ENCODE data around the gene TMED6. TPM values are rescaled to one million over a fixed set of nuclear protein-coding genes. Genes with fewer than 3 reads are reported as not detected.
"Not testable (repeated sequence)": the region's sequence is repeated elsewhere in the genome, so short reads cannot be mapped to it uniquely, and the experiment has no call there.

TMED6 gene
- total RNA-seq, 1 donor from 2014 or later: not detected

- Histone ChIP-seq H3K9ac (ENCODE audit: low read depth in 1 of 3, low read length in 3 of 3) (no peak overlapping the region), H3K4me3 (ENCODE audit: low read length in 3 of 3) (no peak overlapping the region), H3K27me3 (ENCODE audit: control insufficient read depth in 3 of 3, insufficient read depth in 3 of 3, low read length in 3 of 3) (no peaks in the 10 kb centered on the region), H3K4me1 (ENCODE audit: control insufficient read depth in 3 of 3, insufficient read depth in 3 of 3, low read length in 3 of 3) (no peaks in the 10 kb centered on the region), H3K27ac (ENCODE audit: low read depth, low read length) (no peak overlapping the region), H3K36me3 (ENCODE audit: control insufficient read depth in 3 of 3, insufficient read depth in 3 of 3, low read length in 3 of 3) (peaks cover 43 to 57% (median 48%) of the 10 kb centered on the region in 3 donors), H3K9me3 (ENCODE audit: control insufficient read depth in 3 of 3, low read length in 3 of 3) (no peaks in the 10 kb centered on the region)
Measured at GRCh38 chr16:69364088-69364487, 12.5 kb upstream of the TMED6 start.

DNA sequence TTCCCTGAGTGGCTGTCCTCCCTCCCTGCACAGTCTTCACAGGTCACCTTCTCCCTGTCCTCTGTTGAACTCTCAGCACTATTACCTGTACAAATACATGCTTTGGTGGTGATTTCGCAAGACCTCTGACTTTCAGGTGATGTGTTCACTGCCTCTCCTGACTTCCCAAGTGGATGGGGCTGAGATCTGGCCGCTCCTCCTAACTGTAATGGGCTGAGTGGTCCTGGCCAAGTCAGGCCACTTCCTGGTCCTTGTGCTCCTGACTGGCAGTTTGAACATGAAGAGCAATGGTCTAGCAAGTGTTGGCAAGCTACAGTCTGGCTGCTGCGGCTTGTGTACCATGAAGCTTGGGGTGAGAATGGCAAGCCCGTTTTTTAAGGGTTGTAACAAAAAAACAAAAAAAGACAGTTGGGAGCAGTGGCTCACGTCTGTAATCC, 11.7 kb upstream of the TMED6 start:
- H3K9me3 ChIP-seq (ENCODE audit: control insufficient read depth in 3 of 3, low read length in 3 of 3): no peaks in the 10 kb centered on the region
- no peak overlapping the region for H3K4me3 ChIP-seq (ENCODE audit: low read length in 3 of 3)
- no peak overlapping the region for H3K27ac ChIP-seq (ENCODE audit: low read depth, low read length)
- H3K4me1 ChIP-seq (ENCODE audit: control insufficient read depth in 3 of 3, insufficient read depth in 3 of 3, low read length in 3 of 3): no peaks in the 10 kb centered on the region
- peaks cover 40 to 54% (median 45%) of the 10 kb centered on the region in 3 donors for H3K36me3 ChIP-seq (ENCODE audit: control insufficient read depth in 3 of 3, insufficient read depth in 3 of 3, low read length in 3 of 3)
- no peaks in the 10 kb centered on the region for H3K27me3 ChIP-seq (ENCODE audit: control insufficient read depth in 3 of 3, insufficient read depth in 3 of 3, low read length in 3 of 3)
- no peak overlapping the region for H3K9ac ChIP-seq (ENCODE audit: low read depth in 1 of 3, low read length in 3 of 3)

GRCh38 chr16:69360070-69360469, 8.5 kb upstream of the TMED6 start:
- H3K27ac ChIP-seq (ENCODE audit: low read depth, low read length): not testable (repeated sequence)

DNA sequence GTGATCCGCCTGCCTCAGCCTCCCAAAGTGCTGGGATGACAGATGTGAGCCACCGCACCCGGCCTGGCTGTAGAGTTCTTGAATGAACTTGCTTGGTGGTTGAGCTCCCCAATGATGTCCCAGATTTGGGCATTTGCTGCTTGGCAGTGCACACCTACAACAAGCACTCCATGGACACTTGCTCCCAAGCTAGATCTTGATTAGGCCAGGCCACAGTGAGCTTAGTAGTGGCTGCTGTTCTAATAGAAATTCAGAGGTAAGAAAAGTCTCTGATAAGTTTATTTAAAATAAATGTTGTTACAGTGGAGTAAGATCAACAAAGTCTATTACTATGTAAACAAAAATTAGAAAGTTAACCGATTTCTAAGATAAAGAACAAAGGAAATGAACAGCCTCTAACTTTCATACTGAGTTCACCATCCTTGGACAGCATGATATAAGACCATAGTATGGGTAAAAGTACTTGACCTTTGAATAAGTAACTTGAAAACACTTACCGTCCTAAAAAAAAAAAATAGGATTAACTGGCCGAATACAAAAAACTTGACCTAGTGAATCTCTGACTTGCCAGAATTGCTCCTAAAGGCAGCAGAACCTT, 951 bp downstream of the TMED6 start:
- Histone ChIP-seq H3K9me3 (ENCODE audit: control insufficient read depth in 3 of 3, low read length in 3 of 3) (no peaks in the 10 kb centered on the region), H3K27me3 (ENCODE audit: control insufficient read depth in 3 of 3, insufficient read depth in 3 of 3, low read length in 3 of 3) (no peaks in the 10 kb centered on the region), H3K27ac (ENCODE audit: low read depth, low read length) (no peak overlapping the region), H3K4me3 (ENCODE audit: low read length in 3 of 3) (no peak overlapping the region), H3K4me1 (ENCODE audit: control insufficient read depth in 3 of 3, insufficient read depth in 3 of 3, low read length in 3 of 3) (peaks cover 0 to under 1% (median 0%) of the 10 kb centered on the region in 3 donors), H3K36me3 (ENCODE audit: control insufficient read depth in 3 of 3, insufficient read depth in 3 of 3, low read length in 3 of 3) (peaks cover 10 to 17% (median 16%) of the 10 kb centered on the region in 3 donors), H3K9ac (ENCODE audit: low read depth in 1 of 3, low read length in 3 of 3) (no peak overlapping the region)

More at GRCh38 chr16:69360070-69360469, 8.5 kb upstream of the TMED6 start:
- H3K4me3 ChIP-seq (ENCODE audit: low read length in 3 of 3); H3K9ac ChIP-seq (ENCODE audit: low read depth in 1 of 3, low read length in 3 of 3); H3K4me1 ChIP-seq (ENCODE audit: control insufficient read depth in 3 of 3, insufficient read depth in 3 of 3, low read length in 3 of 3); H3K27me3 ChIP-seq (ENCODE audit: control insufficient read depth in 3 of 3, insufficient read depth in 3 of 3, low read length in 3 of 3); H3K9me3 ChIP-seq (ENCODE audit: control insufficient read depth in 3 of 3, low read length in 3 of 3): not testable (repeated sequence)
- H3K36me3 ChIP-seq (ENCODE audit: control insufficient read depth in 3 of 3, insufficient read depth in 3 of 3, low read length in 3 of 3): peaks cover 13 to 24% (median 19%) of the 10 kb centered on the region in 3 donors

GRCh38 chr16:69349536-69349935, 2.0 kb downstream of the TMED6 start:
- no peaks in the 10 kb centered on the region for H3K27me3 ChIP-seq (ENCODE audit: control insufficient read depth in 3 of 3, insufficient read depth in 3 of 3, low read length in 3 of 3)
- no peak overlapping the region for H3K9ac ChIP-seq (ENCODE audit: low read depth in 1 of 3, low read length in 3 of 3)
- H3K9me3 ChIP-seq (ENCODE audit: control insufficient read depth in 3 of 3, low read length in 3 of 3): no peaks in the 10 kb centered on the region
- H3K4me3 ChIP-seq (ENCODE audit: low read length in 3 of 3): no peak overlapping the region
- no peak overlapping the region for H3K27ac ChIP-seq (ENCODE audit: low read depth, low read length)
- H3K4me1 ChIP-seq (ENCODE audit: control insufficient read depth in 3 of 3, insufficient read depth in 3 of 3, low read length in 3 of 3): no peaks in the 10 kb centered on the region
- peaks cover 10 to 17% (median 16%) of the 10 kb centered on the region in 3 donors for H3K36me3 ChIP-seq (ENCODE audit: control insufficient read depth in 3 of 3, insufficient read depth in 3 of 3, low read length in 3 of 3)

DNA sequence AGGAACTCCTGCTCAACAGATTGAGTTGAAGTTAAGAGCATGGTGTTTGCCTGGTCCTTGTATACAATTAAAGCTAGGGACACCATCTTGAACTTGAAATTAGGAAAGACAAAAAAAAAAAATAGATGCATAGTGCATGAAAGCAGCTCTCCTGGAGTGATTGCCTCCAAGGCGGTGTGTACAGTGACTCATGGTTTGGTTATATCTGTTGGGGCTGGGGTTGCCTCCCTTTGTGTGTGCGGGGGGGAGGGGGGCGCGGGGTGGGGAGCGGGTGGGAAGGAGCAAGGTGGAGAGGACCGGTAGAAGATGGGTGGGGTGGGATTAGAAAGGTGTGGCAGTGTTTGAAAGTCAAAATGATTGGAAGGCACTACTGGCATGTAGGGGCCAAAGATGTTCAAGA, 3.4 kb downstream of the TMED6 start:
- peaks cover 10 to 24% (median 16%) of the 10 kb centered on the region in 3 donors for H3K36me3 ChIP-seq (ENCODE audit: control insufficient read depth in 3 of 3, insufficient read depth in 3 of 3, low read length in 3 of 3)

GRCh38 chr16:69346683-69347082, 4.9 kb downstream of the TMED6 start:
- Histone ChIP-seq H3K4me3 (ENCODE audit: low read length in 3 of 3) (no peak overlapping the region), H3K4me1 (ENCODE audit: control insufficient read depth in 3 of 3, insufficient read depth in 3 of 3, low read length in 3 of 3) (no peaks in the 10 kb centered on the region), H3K9me3 (ENCODE audit: control insufficient read depth in 3 of 3, low read length in 3 of 3) (no peaks in the 10 kb centered on the region), H3K9ac (ENCODE audit: low read depth in 1 of 3, low read length in 3 of 3) (no peak overlapping the region), H3K36me3 (ENCODE audit: control insufficient read depth in 3 of 3, insufficient read depth in 3 of 3, low read length in 3 of 3) (peaks cover 12 to 23% (median 18%) of the 10 kb centered on the region in 3 donors), H3K27me3 (ENCODE audit: control insufficient read depth in 3 of 3, insufficient read depth in 3 of 3, low read length in 3 of 3) (no peaks in the 10 kb centered on the region), H3K27ac (ENCODE audit: low read depth, low read length) (no peak overlapping the region)

More for the DNA sequence above, 3.4 kb downstream of the TMED6 start:
- Histone ChIP-seq H3K9ac (ENCODE audit: low read depth in 1 of 3, low read length in 3 of 3) (no peak overlapping the region), H3K9me3 (ENCODE audit: control insufficient read depth in 3 of 3, low read length in 3 of 3) (no peaks in the 10 kb centered on the region), H3K27ac (ENCODE audit: low read depth, low read length) (no peak overlapping the region), H3K27me3 (ENCODE audit: control insufficient read depth in 3 of 3, insufficient read depth in 3 of 3, low read length in 3 of 3) (no peaks in the 10 kb centered on the region), H3K4me3 (ENCODE audit: low read length in 3 of 3) (no peak overlapping the region), H3K4me1 (ENCODE audit: control insufficient read depth in 3 of 3, insufficient read depth in 3 of 3, low read length in 3 of 3) (no peaks in the 10 kb centered on the region)

GRCh38 chr16:69345923-69346322, 5.7 kb downstream of the TMED6 start:
- H3K36me3 ChIP-seq (ENCODE audit: control insufficient read depth in 3 of 3, insufficient read depth in 3 of 3, low read length in 3 of 3): peaks cover 9 to 28% (median 22%) of the 10 kb centered on the region in 3 donors
- H3K9ac ChIP-seq (ENCODE audit: low read depth in 1 of 3, low read length in 3 of 3): no peak overlapping the region
- H3K4me1 ChIP-seq (ENCODE audit: control insufficient read depth in 3 of 3, insufficient read depth in 3 of 3, low read length in 3 of 3): peaks cover 0 to 2% (median 0%) of the 10 kb centered on the region in 3 donors

GRCh38 chr16:69344171-69344570, 7.4 kb downstream of the TMED6 start:
- H3K27me3 ChIP-seq (ENCODE audit: control insufficient read depth in 3 of 3, insufficient read depth in 3 of 3, low read length in 3 of 3): no peaks in the 10 kb centered on the region
- H3K9ac ChIP-seq (ENCODE audit: low read depth in 1 of 3, low read length in 3 of 3): no peak overlapping the region
- H3K27ac ChIP-seq (ENCODE audit: low read depth, low read length): no peak overlapping the region
- peaks cover 6 to 24% (median 18%) of the 10 kb centered on the region in 3 donors for H3K36me3 ChIP-seq (ENCODE audit: control insufficient read depth in 3 of 3, insufficient read depth in 3 of 3, low read length in 3 of 3)
- H3K9me3 ChIP-seq (ENCODE audit: control insufficient read depth in 3 of 3, low read length in 3 of 3): no peaks in the 10 kb centered on the region
- H3K4me1 ChIP-seq (ENCODE audit: control insufficient read depth in 3 of 3, insufficient read depth in 3 of 3, low read length in 3 of 3): peaks cover 9 to 11% (median 11%) of the 10 kb centered on the region in 3 donors
- H3K4me3 ChIP-seq (ENCODE audit: low read length in 3 of 3): no peak overlapping the region

More at GRCh38 chr16:69345923-69346322, 5.7 kb downstream of the TMED6 start:
- H3K27me3 ChIP-seq (ENCODE audit: control insufficient read depth in 3 of 3, insufficient read depth in 3 of 3, low read length in 3 of 3): no peaks in the 10 kb centered on the region
- no peaks in the 10 kb centered on the region for H3K9me3 ChIP-seq (ENCODE audit: control insufficient read depth in 3 of 3, low read length in 3 of 3)
- H3K4me3 ChIP-seq (ENCODE audit: low read length in 3 of 3): no peak overlapping the region
- H3K27ac ChIP-seq (ENCODE audit: low read depth, low read length): no peak overlapping the region

DNA sequence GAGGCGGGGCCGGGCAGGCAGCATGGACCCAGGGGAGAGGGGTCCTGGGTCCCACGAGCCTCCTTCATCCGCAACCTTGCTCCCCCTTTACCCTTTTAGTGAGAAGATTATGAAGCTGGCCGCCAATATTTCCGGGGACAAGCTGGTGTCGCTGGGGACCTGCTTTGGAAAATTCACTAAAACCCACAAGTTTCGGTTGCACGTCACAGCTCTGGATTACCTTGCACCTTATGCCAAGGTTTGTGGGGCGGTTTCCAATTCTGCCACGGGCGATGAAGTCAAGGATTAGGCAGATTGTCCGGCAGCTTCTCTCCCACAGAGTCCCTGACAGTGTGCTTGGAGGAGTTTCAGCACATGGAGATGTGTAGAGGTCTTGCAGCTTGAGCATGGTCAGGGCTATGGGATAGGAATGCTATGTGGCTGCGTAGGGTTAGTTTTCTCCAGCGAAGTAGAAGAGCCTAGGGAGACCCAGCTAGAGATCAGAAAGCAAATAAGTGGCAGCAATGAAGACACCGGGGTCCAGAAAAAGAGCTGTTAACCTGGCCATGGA, 11.4 kb downstream of the TMED6 start:
- H3K9me3 ChIP-seq (ENCODE audit: control insufficient read depth in 3 of 3, low read length in 3 of 3): no peaks in the 10 kb centered on the region
- H3K4me3 ChIP-seq (ENCODE audit: low read length in 3 of 3): peak overlapping the region; percentile 95 to 96 (median 96)
- H3K27ac ChIP-seq (ENCODE audit: low read depth, low read length): peak overlapping the region; percentile 86
- H3K27me3 ChIP-seq (ENCODE audit: control insufficient read depth in 3 of 3, insufficient read depth in 3 of 3, low read length in 3 of 3): no peaks in the 10 kb centered on the region
- H3K9ac ChIP-seq (ENCODE audit: low read depth in 1 of 3, low read length in 3 of 3): peak overlapping the region; percentile 86 to 92 (median 91)
- peaks cover 16 to 26% (median 24%) of the 10 kb centered on the region in 3 donors for H3K4me1 ChIP-seq (ENCODE audit: control insufficient read depth in 3 of 3, insufficient read depth in 3 of 3, low read length in 3 of 3)
- peaks cover 15 to 36% (median 30%) of the 10 kb centered on the region in 3 donors for H3K36me3 ChIP-seq (ENCODE audit: control insufficient read depth in 3 of 3, insufficient read depth in 3 of 3, low read length in 3 of 3)

Measured in skeletal muscle tissue (tissue), 4 donors.